OCI-LY3 (cell line): ENCODE data around the gene TMEM108.

Experiments used
- CTCF ChIP-seq: fragments of 200-600, 300-600 bp; sonication (generic); IDR thresholded peaks from 2 replicates; pipeline ENCODE4 v1.5.1; 2014; ENCODE audit warnings: antibody characterized with exemption, low read length, low read depth
- EZH2phosphoT487 ChIP-seq: fragments of 200-600 bp; shearing (Covaris generic); IDR thresholded peaks from 2 replicates; pipeline ENCODE4 v1.6.1; 2018; ENCODE audit warnings: antibody characterized with exemption, mixed run types, low read depth

- TF ChIP-seq CTCF, result no peak
- no peak for TF ChIP-seq EZH2phosphoT487
Measured at GRCh38 chr3:133292296-133292695, 254.1 kb downstream of the TMEM108 start.
